Dendritic cell treated with granulocyte-macrophage colony-stimulating factor and Interleukin-4, amounts not matched to agents 40 ng/mL and 50 ng/mL, for 4 days (primary cell): Measurements from ENCODE around the gene MRPL37.
"Not testable (repeated sequence)": the region's sequence is repeated elsewhere in the genome, so short reads cannot be mapped to it uniquely, and the experiment has no call there.

ENCODE experiments used
- H3K27ac Mint-ChIP-seq: one replicate; pipeline ENCODE4 v1.8.0; 2022; ENCODE audit warnings: mild to moderate bottlenecking, mixed read lengths
- H3K27me3 Mint-ChIP-seq: one replicate; pipeline ENCODE4 v1.8.0; 2022; ENCODE audit warnings: mild to moderate bottlenecking, mixed read lengths
- H3K36me3 Mint-ChIP-seq: one replicate; pipeline ENCODE4 v1.8.0; 2022; ENCODE audit warnings: low read depth, mixed read lengths
- H3K4me1 Mint-ChIP-seq: one replicate; pipeline ENCODE4 v1.8.0; 2022; ENCODE audit warnings: low read depth, mixed read lengths
- H3K4me3 Mint-ChIP-seq: one replicate; pipeline ENCODE4 v1.8.0; 2022; ENCODE audit warnings: mild to moderate bottlenecking, moderate library complexity, mixed read lengths
- H3K9me3 Mint-ChIP-seq: one replicate; pipeline ENCODE4 v1.8.0; 2022; ENCODE audit warnings: mixed read lengths
- intact Hi-C: fragments of 100-400 bp; cut with micrococcal nuclease; formaldehyde crosslinking; loops from one replicate; pipeline ENCODE4 v1.15.0; 2022

Gene MRPL37

GRCh38 chr1:54180701-54181360, 19.1 kb upstream of the MRPL37 start:
- Mint-ChIP-seq H3K9me3 (no peaks in the 10 kb centered on the region), H3K36me3 (peaks cover 31% of the 10 kb centered on the region), H3K4me3 (no peak overlapping the region), H3K27me3 (no peaks in the 10 kb centered on the region), H3K27ac (no peak overlapping the region), H3K4me1 (no peaks in the 10 kb centered on the region)
- intact Hi-C loops = no loop called here

DNA sequence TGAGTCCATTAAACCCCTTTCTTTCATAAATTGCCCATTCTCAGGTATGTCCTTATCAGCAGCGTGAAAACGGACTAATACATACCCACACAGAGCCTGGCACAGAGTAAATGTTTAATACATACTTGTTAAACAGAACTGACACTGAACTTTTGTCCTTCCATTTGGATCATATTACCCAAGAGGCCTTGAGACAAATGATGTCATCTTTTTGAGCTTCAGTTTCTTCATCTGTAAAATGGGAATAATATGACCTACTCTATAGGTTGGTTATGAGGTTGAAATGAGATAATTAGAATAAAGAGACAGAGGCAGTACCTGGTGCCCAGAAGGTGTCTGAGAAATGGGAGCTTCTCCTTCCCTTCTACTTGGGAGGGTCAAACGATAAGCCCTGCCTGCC, 13.9 kb upstream of the MRPL37 start:
- Mint-ChIP-seq H3K27me3 (no peaks in the 10 kb centered on the region), H3K4me3 (no peak overlapping the region), H3K27ac (no peak overlapping the region), H3K9me3 (no peaks in the 10 kb centered on the region), H3K36me3 (peaks cover 49% of the 10 kb centered on the region), H3K4me1 (no peaks in the 10 kb centered on the region)
- intact Hi-C loops = no loop called here

- peaks cover 62% of the 10 kb centered on the region for H3K36me3 Mint-ChIP-seq
- intact Hi-C loops = no loop called here
- H3K27ac Mint-ChIP-seq = no peak overlapping the region
- H3K4me3 Mint-ChIP-seq = no peak overlapping the region
- H3K27me3 Mint-ChIP-seq = no peaks in the 10 kb centered on the region
- no peaks in the 10 kb centered on the region for H3K9me3 Mint-ChIP-seq
- H3K4me1 Mint-ChIP-seq = no peaks in the 10 kb centered on the region
Measured at GRCh38 chr1:54188291-54188690, 11.7 kb upstream of the MRPL37 start.

GRCh38 chr1:54190526-54190925, 9.4 kb upstream of the MRPL37 start:
- H3K4me3 Mint-ChIP-seq = no peak overlapping the region
- no peak overlapping the region for H3K27ac Mint-ChIP-seq
- H3K9me3 Mint-ChIP-seq = no peaks in the 10 kb centered on the region
- H3K36me3 Mint-ChIP-seq = peaks cover 71% of the 10 kb centered on the region
- H3K27me3 Mint-ChIP-seq = no peaks in the 10 kb centered on the region
- intact Hi-C loops = no loop called here
- no peaks in the 10 kb centered on the region for H3K4me1 Mint-ChIP-seq

DNA sequence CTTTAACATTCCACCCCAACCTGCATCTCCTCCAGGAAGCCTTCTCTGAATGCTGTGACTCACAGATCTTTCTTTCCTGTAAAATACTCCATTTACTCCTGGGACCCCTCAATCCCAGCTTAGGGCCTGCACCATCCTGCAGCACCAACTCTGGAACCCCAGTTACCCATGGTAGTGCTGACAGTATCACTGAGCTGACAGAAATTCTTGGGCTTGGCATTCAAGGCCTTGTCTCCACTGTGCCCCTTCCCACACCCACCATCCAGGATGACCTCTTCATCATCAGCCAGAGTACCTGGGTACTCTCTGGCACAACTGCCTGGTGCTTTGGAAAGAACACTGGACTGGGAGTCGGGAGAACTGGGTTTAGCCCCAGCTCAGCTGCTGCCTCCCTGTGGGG, 8.4 kb upstream of the MRPL37 start:
- H3K4me3 Mint-ChIP-seq = no peak overlapping the region
- no peaks in the 10 kb centered on the region for H3K9me3 Mint-ChIP-seq
- H3K27ac Mint-ChIP-seq = no peak overlapping the region
- no peaks in the 10 kb centered on the region for H3K27me3 Mint-ChIP-seq
- H3K36me3 Mint-ChIP-seq = peaks cover 64% of the 10 kb centered on the region
- no peaks in the 10 kb centered on the region for H3K4me1 Mint-ChIP-seq
- intact Hi-C loops = no loop called here

GRCh38 chr1:54193453-54193852, 6.5 kb upstream of the MRPL37 start:
- no peak overlapping the region for H3K27ac Mint-ChIP-seq

DNA sequence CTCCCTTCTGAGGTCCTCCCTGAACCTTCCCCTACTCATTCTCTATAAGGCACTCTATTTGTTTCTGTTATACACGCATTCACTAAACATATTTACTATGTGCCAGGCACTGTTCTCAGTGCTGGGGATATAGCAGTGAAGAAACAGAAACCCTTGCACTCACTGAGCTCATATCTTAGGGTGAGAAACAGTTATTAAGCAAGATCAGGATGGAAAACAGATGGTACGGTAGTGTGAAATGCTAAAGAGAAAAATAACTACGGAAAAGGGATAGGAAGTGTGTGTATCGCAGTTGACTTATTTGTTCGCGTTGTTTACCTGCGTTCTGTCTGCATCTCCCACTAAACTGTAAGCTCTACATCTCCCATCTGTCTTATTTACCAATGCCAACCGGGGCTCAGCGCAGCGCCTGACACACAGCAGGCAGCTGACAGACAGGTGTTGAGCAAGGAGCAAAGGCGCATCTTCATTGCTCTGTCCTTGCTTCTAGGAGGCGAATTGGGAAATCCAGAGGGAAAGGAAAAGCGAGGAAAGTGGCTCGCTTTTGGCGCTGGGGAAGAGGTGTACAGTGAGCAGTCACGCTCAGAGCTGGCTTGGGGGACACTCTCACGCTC, 709 bp upstream of the MRPL37 start:
- H3K4me1 Mint-ChIP-seq = peaks cover 25% of the 10 kb centered on the region

More at GRCh38 chr1:54193453-54193852, 6.5 kb upstream of the MRPL37 start:
- H3K4me1 Mint-ChIP-seq = no peaks in the 10 kb centered on the region
- intact Hi-C loops = no loop called here
- no peaks in the 10 kb centered on the region for H3K9me3 Mint-ChIP-seq
- no peaks in the 10 kb centered on the region for H3K27me3 Mint-ChIP-seq
- H3K4me3 Mint-ChIP-seq = no peak overlapping the region
- peaks cover 53% of the 10 kb centered on the region for H3K36me3 Mint-ChIP-seq

DNA sequence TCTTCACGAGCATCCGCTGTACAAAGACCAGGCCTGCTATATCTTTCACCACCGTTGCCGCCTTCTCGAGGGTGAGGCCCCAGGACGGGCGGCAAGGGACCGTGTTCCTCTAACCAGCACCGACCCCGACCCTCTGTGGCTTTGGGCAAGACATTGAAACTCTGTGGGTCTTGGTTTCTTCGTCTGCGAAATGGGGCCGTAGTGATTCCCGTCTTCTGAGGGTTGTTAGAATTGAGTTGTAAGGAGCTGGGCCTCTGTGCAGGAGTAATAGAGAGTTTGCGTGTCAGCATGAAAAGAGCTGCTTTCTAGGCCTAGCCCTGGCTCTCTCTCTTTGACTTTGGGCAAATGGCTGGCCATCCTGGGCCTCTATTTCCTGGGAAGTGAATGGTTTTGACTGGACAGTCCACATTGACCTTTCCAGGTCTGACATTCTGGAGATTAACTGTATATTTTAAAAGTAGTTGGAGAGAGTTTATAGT, 591 bp downstream of the MRPL37 start:
- Mint-ChIP-seq H3K4me1 (peaks cover 25% of the 10 kb centered on the region), H3K27ac (peak overlapping the region; percentile 82), H3K36me3 (peaks cover 44% of the 10 kb centered on the region), H3K4me3 (peak overlapping the region; percentile 90), H3K27me3 (no peaks in the 10 kb centered on the region), H3K9me3 (no peaks in the 10 kb centered on the region)
- intact Hi-C loops = loop anchor here (5.0 kb wide), 1 partner anchor 148 kb away; the partner anchor contains the start of genes TCEANC2 and TMEM59

More for the DNA sequence above, 709 bp upstream of the MRPL37 start:
- intact Hi-C loops = no loop called here
- H3K9me3 Mint-ChIP-seq = no peaks in the 10 kb centered on the region
- peak overlapping the region; percentile 82 for H3K27ac Mint-ChIP-seq
- peak overlapping the region; percentile 90 for H3K4me3 Mint-ChIP-seq
- H3K27me3 Mint-ChIP-seq = no peaks in the 10 kb centered on the region
- peaks cover 40% of the 10 kb centered on the region for H3K36me3 Mint-ChIP-seq

GRCh38 chr1:54204199-54204598, 4.2 kb downstream of the MRPL37 start:
- peaks cover 21% of the 10 kb centered on the region for H3K4me1 Mint-ChIP-seq
- no peaks in the 10 kb centered on the region for H3K9me3 Mint-ChIP-seq
- no peak overlapping the region for H3K4me3 Mint-ChIP-seq
- H3K36me3 Mint-ChIP-seq = peaks cover 78% of the 10 kb centered on the region
- no peak overlapping the region for H3K27ac Mint-ChIP-seq
- intact Hi-C loops = loop anchor here (5.0 kb wide), 1 partner anchor 152 kb away; the partner anchor contains the start of genes TCEANC2 and TMEM59
- H3K27me3 Mint-ChIP-seq = no peaks in the 10 kb centered on the region

- H3K27ac Mint-ChIP-seq = no peak overlapping the region
- no peak overlapping the region for H3K4me3 Mint-ChIP-seq
- H3K4me1 Mint-ChIP-seq = peaks cover 3% of the 10 kb centered on the region
- no peaks in the 10 kb centered on the region for H3K9me3 Mint-ChIP-seq
- H3K36me3 Mint-ChIP-seq = peaks cover 95% of the 10 kb centered on the region
- no peaks in the 10 kb centered on the region for H3K27me3 Mint-ChIP-seq
- intact Hi-C loops = no loop called here
Measured at GRCh38 chr1:54207287-54207686, 7.3 kb downstream of the MRPL37 start.

DNA sequence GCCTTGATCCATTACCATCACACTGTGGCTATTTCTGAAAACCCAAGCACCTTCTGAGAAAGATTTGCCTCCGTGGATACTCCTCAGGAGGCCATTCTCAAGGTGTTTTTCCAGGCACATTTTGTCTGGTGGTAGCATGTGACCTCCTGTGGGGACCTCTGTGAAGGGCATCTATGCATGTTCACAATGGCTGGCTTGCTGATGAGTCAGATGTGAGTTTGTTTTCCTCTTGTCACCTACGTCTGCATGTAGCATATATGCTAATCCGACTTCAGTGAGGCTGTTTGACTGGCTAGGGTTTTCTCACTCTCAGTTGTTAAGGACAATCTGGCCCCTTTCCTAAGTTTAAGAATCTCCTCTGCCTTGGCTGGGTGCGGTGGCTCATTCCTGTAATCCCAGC, 7.9 kb downstream of the MRPL37 start:
- H3K4me3 Mint-ChIP-seq, H3K4me1 Mint-ChIP-seq, intact Hi-C loops, H3K27me3 Mint-ChIP-seq, H3K27ac Mint-ChIP-seq, H3K9me3 Mint-ChIP-seq: not testable (repeated sequence)
- H3K36me3 Mint-ChIP-seq = peaks cover 97% of the 10 kb centered on the region

- Mint-ChIP-seq H3K36me3 (peaks cover 99% of the 10 kb centered on the region), H3K4me3 (no peak overlapping the region), H3K4me1 (no peaks in the 10 kb centered on the region), H3K9me3 (no peaks in the 10 kb centered on the region), H3K27me3 (no peaks in the 10 kb centered on the region), H3K27ac (no peak overlapping the region)
- intact Hi-C loops = no loop called here
Measured at GRCh38 chr1:54212872-54213271, 12.9 kb downstream of the MRPL37 start.

DNA sequence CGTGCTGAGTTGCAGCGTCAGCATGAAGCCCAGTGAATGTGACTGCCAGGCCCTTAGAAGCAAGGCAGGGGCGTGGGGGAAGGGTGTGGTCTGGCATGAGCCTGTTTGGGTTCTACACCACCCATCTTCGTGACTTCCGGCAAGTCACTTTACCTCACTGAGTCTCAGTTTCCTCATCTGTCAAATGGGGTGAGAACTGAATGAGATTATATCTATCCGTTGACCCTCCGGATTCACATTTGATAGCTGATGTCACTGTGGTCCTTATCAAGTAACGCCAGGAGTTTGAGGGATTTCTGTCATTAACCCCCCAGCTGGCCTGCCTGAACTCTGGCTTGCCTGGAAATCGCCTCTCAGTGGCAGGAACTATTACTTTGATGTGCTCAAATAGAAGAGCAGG, 15.6 kb downstream of the MRPL37 start:
- Mint-ChIP-seq H3K4me3 (no peak overlapping the region), H3K36me3 (peaks cover 96% of the 10 kb centered on the region)

DNA sequence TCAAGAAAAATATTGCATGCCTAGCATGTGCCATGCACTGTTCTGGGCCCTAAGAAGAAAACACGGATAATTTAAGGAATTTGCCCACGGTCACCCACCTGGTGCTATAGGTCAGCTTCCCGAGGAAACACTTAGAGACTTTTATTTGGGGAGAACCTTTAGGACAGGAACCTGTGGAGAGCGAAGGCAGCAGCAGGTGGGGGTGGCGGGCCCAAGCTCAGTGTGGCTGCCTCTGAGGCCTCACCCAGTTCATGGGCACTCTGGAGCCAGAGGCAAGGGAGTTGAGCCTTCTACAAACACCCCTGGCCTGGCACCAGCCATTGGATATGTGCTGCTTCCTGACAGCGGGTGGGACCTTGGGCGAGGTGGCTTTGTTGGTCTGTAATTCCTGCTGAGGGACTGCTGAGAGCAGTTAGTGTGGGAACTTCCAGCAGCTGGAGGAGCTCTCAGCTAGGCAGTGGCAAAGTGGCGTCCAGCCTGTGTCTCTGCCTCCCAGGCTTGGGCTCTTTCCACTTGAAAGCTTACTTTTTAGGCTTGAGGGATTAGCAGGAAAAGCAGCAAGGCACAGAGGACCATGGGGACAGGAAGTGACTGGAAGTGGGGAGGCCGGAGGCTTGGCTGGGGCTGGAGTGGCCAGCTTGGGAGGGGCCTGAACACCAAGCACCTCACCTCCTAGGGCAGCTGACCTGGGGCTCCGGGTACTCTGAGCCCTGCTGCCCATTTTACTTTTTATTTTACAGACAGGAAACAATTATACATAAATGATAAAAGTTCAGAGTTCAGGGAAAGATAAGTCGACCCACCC, 19.1 kb downstream of the MRPL37 start:
- intact Hi-C loops = no loop called here
- Mint-ChIP-seq H3K9me3 (no peaks in the 10 kb centered on the region), H3K4me1 (peaks cover 36% of the 10 kb centered on the region), H3K27ac (peak overlapping the region; percentile 38), H3K36me3 (peaks cover 90% of the 10 kb centered on the region), H3K27me3 (no peaks in the 10 kb centered on the region), H3K4me3 (no peak overlapping the region)

More for the DNA sequence above, 15.6 kb downstream of the MRPL37 start:
- intact Hi-C loops = no loop called here
- Mint-ChIP-seq H3K27ac (no peak overlapping the region), H3K4me1 (peaks cover 19% of the 10 kb centered on the region), H3K27me3 (no peaks in the 10 kb centered on the region), H3K9me3 (no peaks in the 10 kb centered on the region)
